Thoracic aorta (tissue), 2 donors: ENCODE measurements around the gene CFAP54. TPM values are rescaled to one million over a fixed set of nuclear protein-coding genes. Genes with fewer than 3 reads are reported as not detected.

Experiments used
- ATAC-seq: fragments of 150-250 bp; one replicate; pipeline ENCODE4 v1.8.0; 2017; ENCODE audit warnings: low read depth; ENCODE audit not compliant: insufficient number of reproducible peaks, low FRiP score
- DNase-seq: peaks from one replicate; pipeline ENCODE4 v3.0.0-alpha.2; 2020; ENCODE audit warnings: low spot score
- H3K27ac ChIP-seq, 2 donors: fragments of 200-600 bp; sonication (generic); 1 replicate in 1 of 2; 2 replicates in 1 of 2; pipeline ENCODE4 v1.5.1; 2016; ENCODE audit warnings: mild to moderate bottlenecking in 2 of 2, moderate library complexity in 2 of 2
- H3K27me3 ChIP-seq: fragments of 200-600 bp; sonication (generic); replicated peaks from 2 replicates; pipeline ENCODE4 v1.6.0; 2016; ENCODE audit warnings: mild to moderate bottlenecking; ENCODE audit not compliant: insufficient read depth
- H3K36me3 ChIP-seq: fragments of 200-600 bp; sonication (generic); one replicate; pipeline ENCODE4 v1.5.1; 2016
- H3K4me1 ChIP-seq, 2 donors: fragments of 200-600 bp; sonication (generic); 1 replicate in 1 of 2; 2 replicates in 1 of 2; pipeline versions ENCODE4 v1.5.1 to v1.6.0; 2016; ENCODE audit warnings: low read depth in 2 of 2, mild to moderate bottlenecking in 1 of 2; ENCODE audit not compliant: control insufficient read depth in 1 of 2
- H3K4me3 ChIP-seq: fragments of 200-600 bp; sonication (generic); 2 replicates; pipeline ENCODE4 v1.5.1; 2016; ENCODE audit warnings: mild to moderate bottlenecking
- H3K9me3 ChIP-seq: fragments of 200-600 bp; sonication (generic); 2 replicates; pipeline ENCODE4 v1.5.1; 2016
- total RNA-seq, 2 donors: library from RNA; depleted of rRNA; stranded (reverse); fragments of >200 nt; gene quantifications; one replicate each; pipeline versions ENCODE4 v1.1.0 to v1.2.3, GENCODE V29; 2016
- TF ChIP-seq, protein P1 (sequence below): fragments of 200-600 bp; sonication (generic); IDR thresholded peaks from one replicate; pipeline ENCODE4 v1.5.1; 2019; ENCODE audit warnings: antibody characterized with exemption

The CFAP54 gene
- total RNA-seq, 2 donors from 2014 or later: 1.1 to 4.2 TPM

DNA sequence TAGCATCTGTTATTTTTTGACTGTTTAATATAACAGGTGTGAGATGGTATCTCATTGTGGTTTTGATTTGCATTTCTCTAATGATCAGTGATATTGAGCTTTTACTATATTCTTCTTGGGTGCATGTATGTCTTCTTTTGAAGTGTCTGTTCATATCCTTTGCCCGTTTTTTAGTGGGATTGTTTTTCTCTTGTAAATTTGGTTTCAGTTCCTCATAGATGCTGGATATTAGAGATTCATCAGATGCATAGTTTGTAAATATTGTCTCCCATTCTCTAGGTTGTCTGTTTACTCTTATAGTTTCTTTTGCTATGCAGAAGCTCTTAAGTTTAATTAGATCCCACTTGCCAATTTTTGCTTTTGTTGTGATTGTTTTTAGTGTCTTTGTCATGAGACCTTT lies 368.8 kb downstream of the CFAP54 start:
- DNase-seq (no peak), ATAC-seq (no peak)
- Histone ChIP-seq H3K4me1 (no peaks in the 10 kb centered on the region), H3K36me3 (no peaks in the 10 kb centered on the region), H3K4me3 (no peak overlapping the region), H3K27me3 (no peaks in the 10 kb centered on the region), H3K9me3 (no peaks in the 10 kb centered on the region), H3K27ac (no peak overlapping the region)
- TF ChIP-seq, protein P1, sequence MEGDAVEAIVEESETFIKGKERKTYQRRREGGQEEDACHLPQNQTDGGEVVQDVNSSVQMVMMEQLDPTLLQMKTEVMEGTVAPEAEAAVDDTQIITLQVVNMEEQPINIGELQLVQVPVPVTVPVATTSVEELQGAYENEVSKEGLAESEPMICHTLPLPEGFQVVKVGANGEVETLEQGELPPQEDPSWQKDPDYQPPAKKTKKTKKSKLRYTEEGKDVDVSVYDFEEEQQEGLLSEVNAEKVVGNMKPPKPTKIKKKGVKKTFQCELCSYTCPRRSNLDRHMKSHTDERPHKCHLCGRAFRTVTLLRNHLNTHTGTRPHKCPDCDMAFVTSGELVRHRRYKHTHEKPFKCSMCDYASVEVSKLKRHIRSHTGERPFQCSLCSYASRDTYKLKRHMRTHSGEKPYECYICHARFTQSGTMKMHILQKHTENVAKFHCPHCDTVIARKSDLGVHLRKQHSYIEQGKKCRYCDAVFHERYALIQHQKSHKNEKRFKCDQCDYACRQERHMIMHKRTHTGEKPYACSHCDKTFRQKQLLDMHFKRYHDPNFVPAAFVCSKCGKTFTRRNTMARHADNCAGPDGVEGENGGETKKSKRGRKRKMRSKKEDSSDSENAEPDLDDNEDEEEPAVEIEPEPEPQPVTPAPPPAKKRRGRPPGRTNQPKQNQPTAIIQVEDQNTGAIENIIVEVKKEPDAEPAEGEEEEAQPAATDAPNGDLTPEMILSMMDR: no peak

GRCh38 chr12:96861656-96862055 lies 372.3 kb downstream of the CFAP54 start:
- H3K9me3 ChIP-seq: no peaks in the 10 kb centered on the region
- no peak overlapping the region for H3K27ac ChIP-seq
- H3K27me3 ChIP-seq: no peaks in the 10 kb centered on the region
- TF ChIP-seq, protein P1: no peak
- H3K36me3 ChIP-seq: no peaks in the 10 kb centered on the region
- no peak overlapping the region for H3K4me3 ChIP-seq
- DNase-seq (no peak), ATAC-seq (no peak)
- H3K4me1 ChIP-seq: no peaks in the 10 kb centered on the region

DNA sequence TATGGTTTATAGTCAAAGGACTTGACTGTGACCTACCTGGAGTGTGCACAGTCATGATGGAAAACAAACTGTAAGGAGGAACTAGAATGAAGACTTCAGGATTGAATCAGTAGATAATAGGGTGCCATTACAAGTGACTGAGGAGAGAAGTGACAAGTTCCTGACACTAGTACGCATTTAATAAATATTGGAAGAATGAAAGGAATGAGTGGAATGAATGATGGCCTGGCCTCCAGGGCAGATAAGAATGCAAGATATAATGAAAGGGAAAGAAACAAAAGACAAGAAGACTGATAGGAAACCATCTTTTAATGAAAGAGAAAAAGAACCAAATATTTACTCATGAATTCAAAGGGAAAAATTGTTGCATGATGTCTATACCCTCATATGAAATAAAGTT lies 372.9 kb downstream of the CFAP54 start:
- ATAC-seq: no peak
- H3K9me3 ChIP-seq: no peaks in the 10 kb centered on the region
- TF ChIP-seq, protein P1: no peak

DNA sequence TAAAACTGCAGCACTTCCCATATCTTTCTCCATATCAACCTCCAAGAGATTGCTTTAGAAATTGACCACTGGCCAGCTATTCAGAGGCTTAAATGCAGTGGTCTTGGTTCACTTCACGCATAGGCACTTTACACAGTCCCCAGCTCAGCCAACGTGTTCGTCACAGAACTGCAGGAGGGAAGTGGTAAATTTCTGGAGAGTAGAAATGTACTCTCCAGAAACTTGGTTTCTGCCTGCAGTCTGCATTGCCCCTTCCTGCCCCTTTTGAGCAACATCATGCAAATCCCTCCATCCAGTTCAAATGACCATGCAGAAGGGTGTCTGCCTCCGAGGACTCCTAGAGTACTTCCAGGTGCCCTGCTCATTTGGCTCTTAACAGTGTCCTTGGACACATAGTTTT lies 375.0 kb downstream of the CFAP54 start:
- Histone ChIP-seq H3K27me3 (no peaks in the 10 kb centered on the region), H3K4me3 (no peak overlapping the region), H3K27ac (no peak overlapping the region), H3K9me3 (no peaks in the 10 kb centered on the region), H3K4me1 (no peaks in the 10 kb centered on the region), H3K36me3 (no peaks in the 10 kb centered on the region)
- TF ChIP-seq, protein P1: no peak
- no peak for ATAC-seq
- DNase-seq: no peak

More for the DNA sequence above, 372.9 kb downstream of the CFAP54 start:
- DNase-seq: no peak
- Histone ChIP-seq H3K36me3 (no peaks in the 10 kb centered on the region), H3K4me3 (no peak overlapping the region), H3K27me3 (no peaks in the 10 kb centered on the region), H3K4me1 (no peaks in the 10 kb centered on the region), H3K27ac (no peak overlapping the region)

GRCh38 chr12:96866801-96867590 lies 377.6 kb downstream of the CFAP54 start:
- Histone ChIP-seq H3K27me3 (no peaks in the 10 kb centered on the region), H3K36me3 (no peaks in the 10 kb centered on the region), H3K4me1 (no peaks in the 10 kb centered on the region), H3K9me3 (no peaks in the 10 kb centered on the region), H3K4me3 (no peak overlapping the region), H3K27ac (no peak overlapping the region)
- no peak for ATAC-seq
- TF ChIP-seq, protein P1: no peak
- no peak for DNase-seq
